Activated CD4-positive, alpha-beta T cell treated with anti-CD3 and anti-CD28 coated beads, Interleukin-2, amount 10 ng/mL, durations not matched to agents 24 days and 14 days (primary cell): ENCODE measurements around the gene ZNF503. TPM values are rescaled to one million over a fixed set of nuclear protein-coding genes. Genes with fewer than 3 reads are reported as not detected.

Experiments used
- DNase-seq: peaks from one replicate; pipeline ENCODE4 v3.0.0; 2022
- H3K27ac Mint-ChIP-seq: one replicate; pipeline ENCODE4 v1.8.0; 2022; ENCODE audit warnings: mild to moderate bottlenecking, mixed read lengths
- H3K27me3 Mint-ChIP-seq: one replicate; pipeline ENCODE4 v1.8.0; 2022; ENCODE audit warnings: mixed read lengths
- H3K36me3 Mint-ChIP-seq: one replicate; pipeline ENCODE4 v1.8.0; 2022; ENCODE audit warnings: low read depth, mild to moderate bottlenecking, mixed read lengths
- H3K4me1 Mint-ChIP-seq: one replicate; pipeline ENCODE4 v1.8.0; 2021; ENCODE audit warnings: mixed read lengths
- H3K4me3 Mint-ChIP-seq: one replicate; pipeline ENCODE4 v1.8.0; 2022; ENCODE audit warnings: mild to moderate bottlenecking, moderate library complexity, mixed read lengths
- H3K9me3 Mint-ChIP-seq: one replicate; pipeline ENCODE4 v1.8.0; 2021; ENCODE audit warnings: mixed read lengths
- intact Hi-C: fragments of 100-400 bp; cut with micrococcal nuclease; formaldehyde crosslinking; loops from one replicate; pipeline ENCODE4 v1.15.1; 2023
- total RNA-seq: library from RNA; stranded (reverse); gene quantifications from 2 replicates; pipeline ENCODE4 v1.2.3, GENCODE V29; 2022

Gene ZNF503
- total RNA-seq, 1 donor from 2014 or later: 0.07 TPM

DNA sequence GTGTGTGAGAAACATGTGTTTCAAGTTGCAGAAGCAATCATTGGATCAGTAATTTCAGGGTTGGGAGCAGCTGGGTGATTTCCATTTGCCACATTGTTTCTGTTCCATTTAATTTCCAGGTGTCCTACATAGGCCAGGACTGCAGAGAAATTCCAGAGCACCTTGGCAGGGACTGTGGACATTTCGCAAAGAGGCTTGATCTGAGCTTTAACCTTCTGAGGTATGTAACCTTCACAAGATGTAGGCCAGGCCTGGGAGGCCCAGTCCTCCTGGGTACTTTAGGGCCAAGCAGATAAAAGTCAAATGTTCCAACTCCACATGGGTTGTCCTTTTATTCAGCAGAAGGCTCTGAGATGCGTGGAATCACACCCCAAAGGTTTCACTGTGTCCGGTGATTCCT is 36.7 kb upstream of the ZNF503 start:
- H3K27me3 Mint-ChIP-seq: peaks cover 18% of the 10 kb centered on the region
- no peak overlapping the region for H3K27ac Mint-ChIP-seq
- H3K9me3 Mint-ChIP-seq: peaks cover 6% of the 10 kb centered on the region
- no peak overlapping the region for H3K4me3 Mint-ChIP-seq
- no peaks in the 10 kb centered on the region for H3K36me3 Mint-ChIP-seq
- DNase-seq: no peak
- H3K4me1 Mint-ChIP-seq: no peaks in the 10 kb centered on the region
- intact Hi-C loops: no loop called here

DNA sequence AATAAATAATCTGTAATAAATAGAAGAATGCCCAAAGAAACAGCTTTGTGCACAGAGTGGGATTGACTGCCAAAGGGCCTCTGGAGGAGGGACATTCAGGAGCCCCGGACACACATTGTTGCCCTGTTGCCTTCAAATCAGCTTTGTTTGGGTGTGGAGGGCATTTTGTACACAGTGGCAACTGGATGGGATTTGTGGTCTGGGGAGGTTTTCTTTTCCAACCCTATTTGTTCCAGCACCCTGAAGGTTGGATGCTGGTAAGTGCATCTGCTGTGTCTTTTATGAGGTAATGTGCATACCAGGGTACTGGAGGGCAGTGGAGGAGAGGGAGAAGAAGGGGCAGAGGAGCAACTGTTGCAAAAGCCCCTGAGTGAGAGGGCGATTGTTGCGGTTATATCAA is 36.1 kb upstream of the ZNF503 start:
- Mint-ChIP-seq H3K27ac (no peak overlapping the region), H3K4me1 (no peaks in the 10 kb centered on the region), H3K36me3 (no peaks in the 10 kb centered on the region), H3K9me3 (peaks cover 6% of the 10 kb centered on the region), H3K4me3 (no peak overlapping the region), H3K27me3 (peaks cover 24% of the 10 kb centered on the region)
- intact Hi-C loops: no loop called here
- no peak for DNase-seq

DNA sequence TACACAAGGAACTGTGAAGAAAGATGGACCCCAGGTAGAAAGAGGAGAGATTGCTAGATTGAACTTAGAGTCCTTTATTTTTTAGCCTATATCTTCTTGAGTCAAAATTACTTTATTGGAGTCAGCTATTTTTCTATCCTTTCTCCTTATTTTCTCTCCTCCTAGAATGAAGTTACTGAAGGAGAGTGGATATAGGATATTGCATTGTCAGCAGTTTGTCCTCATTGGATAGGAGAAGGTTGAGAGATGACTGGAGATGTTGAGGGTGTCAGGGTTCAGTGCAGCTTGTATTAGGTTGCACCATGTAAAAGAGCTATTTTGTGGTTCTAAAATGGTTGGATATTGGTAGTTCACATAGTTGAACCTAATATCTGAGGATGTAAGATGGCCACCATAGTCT is 35.3 kb upstream of the ZNF503 start:
- no peak overlapping the region for H3K4me3 Mint-ChIP-seq
- H3K36me3 Mint-ChIP-seq: no peaks in the 10 kb centered on the region
- H3K27me3 Mint-ChIP-seq: peaks cover 27% of the 10 kb centered on the region
- intact Hi-C loops: no loop called here
- no peak overlapping the region for H3K27ac Mint-ChIP-seq
- H3K4me1 Mint-ChIP-seq: no peaks in the 10 kb centered on the region
- DNase-seq: no peak
- H3K9me3 Mint-ChIP-seq: no peaks in the 10 kb centered on the region

DNA sequence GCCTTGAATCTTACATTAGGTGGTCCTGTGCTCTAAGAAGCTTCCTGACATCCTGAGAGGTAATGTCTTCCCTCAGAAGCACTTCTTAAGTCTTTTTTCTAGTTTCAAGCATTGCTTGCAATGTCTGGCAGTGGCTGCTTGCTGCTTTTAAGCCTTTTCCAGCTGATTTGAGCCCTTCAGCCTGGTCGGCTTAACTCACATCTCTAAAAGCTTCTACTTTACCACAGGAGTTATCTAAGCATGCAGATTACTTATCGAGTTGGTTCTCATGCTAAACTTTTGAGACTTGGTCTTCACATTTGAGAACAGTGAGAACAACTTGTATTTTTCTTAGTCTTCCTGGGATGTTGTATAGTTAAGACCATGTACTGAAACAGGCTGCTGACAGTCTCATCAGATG is 33.7 kb upstream of the ZNF503 start:
- no peak overlapping the region for H3K27ac Mint-ChIP-seq
- intact Hi-C loops: no loop called here
- H3K4me3 Mint-ChIP-seq: no peak overlapping the region
- H3K27me3 Mint-ChIP-seq: peaks cover 36% of the 10 kb centered on the region
- H3K4me1 Mint-ChIP-seq: no peaks in the 10 kb centered on the region
- H3K9me3 Mint-ChIP-seq: no peaks in the 10 kb centered on the region
- no peak for DNase-seq
- no peaks in the 10 kb centered on the region for H3K36me3 Mint-ChIP-seq

DNA sequence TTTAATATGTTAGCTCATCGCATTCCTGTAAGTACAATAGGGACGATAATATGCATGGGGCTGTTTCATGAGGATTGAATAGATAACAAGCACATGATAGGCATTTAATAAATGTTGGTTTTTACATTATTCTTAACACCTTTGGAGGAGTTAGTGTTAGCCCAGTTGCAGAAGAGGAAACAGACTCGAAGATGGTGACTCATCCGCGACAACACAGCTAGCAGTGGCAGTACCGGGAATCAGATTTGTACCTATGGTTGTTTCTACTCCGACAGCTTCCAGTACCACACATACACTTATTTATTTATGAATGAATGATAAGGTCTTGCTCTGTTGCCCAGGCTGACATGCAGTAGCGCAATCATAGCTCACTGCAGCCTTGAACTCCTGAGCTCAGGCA is 32.7 kb upstream of the ZNF503 start:
- no peak overlapping the region for H3K4me3 Mint-ChIP-seq
- H3K36me3 Mint-ChIP-seq: no peaks in the 10 kb centered on the region

DNA sequence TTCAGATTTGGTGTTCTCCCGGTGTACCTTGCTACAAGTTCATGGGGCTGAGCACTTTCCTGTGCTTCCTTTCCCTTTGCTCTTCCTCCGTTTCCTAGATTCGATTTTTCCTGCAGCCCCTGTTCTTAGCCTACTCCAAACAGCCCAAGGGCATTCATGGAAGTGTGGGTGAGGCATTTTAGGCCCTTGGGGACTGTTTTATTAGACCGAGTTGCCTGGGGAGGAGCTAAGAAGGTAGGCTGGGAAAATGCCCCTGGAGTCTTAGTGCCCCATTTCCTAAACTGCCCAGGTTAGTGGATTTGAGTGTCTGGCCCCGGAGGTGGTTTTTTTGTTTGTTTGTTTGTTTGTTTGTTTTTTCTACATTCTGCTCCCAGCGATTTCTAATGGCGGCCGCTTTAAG is 31.7 kb upstream of the ZNF503 start:
- no peak overlapping the region for H3K27ac Mint-ChIP-seq
- no peaks in the 10 kb centered on the region for H3K36me3 Mint-ChIP-seq
- DNase-seq: no peak
- H3K9me3 Mint-ChIP-seq: no peaks in the 10 kb centered on the region
- no peak overlapping the region for H3K4me3 Mint-ChIP-seq
- intact Hi-C loops: no loop called here
- H3K4me1 Mint-ChIP-seq: no peaks in the 10 kb centered on the region
- peaks cover 49% of the 10 kb centered on the region for H3K27me3 Mint-ChIP-seq

More for the DNA sequence above, 32.7 kb upstream of the ZNF503 start:
- no peak overlapping the region for H3K27ac Mint-ChIP-seq
- no peaks in the 10 kb centered on the region for H3K9me3 Mint-ChIP-seq
- intact Hi-C loops: no loop called here
- DNase-seq: no peak
- no peaks in the 10 kb centered on the region for H3K4me1 Mint-ChIP-seq
- peaks cover 45% of the 10 kb centered on the region for H3K27me3 Mint-ChIP-seq

DNA sequence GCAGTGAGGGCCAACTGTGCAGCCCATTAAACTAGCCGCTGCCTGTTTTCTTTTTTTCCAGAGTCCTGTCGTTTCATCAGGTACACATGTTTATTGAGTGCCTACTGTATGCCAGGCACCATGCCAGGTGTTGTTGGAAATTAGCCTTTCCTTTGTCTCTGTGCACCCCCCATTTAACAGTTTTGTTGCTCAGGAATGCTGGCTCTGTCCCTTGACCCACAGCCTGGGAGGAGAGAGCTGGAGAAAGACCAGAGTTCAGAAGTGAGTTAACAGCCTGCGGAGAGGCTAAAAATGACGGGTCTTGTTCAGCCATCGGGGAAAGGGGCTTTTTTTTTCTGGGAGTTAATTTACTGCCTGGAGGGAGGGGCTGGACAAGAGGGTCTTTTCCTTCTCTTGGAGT is 31.2 kb upstream of the ZNF503 start:
- no peaks in the 10 kb centered on the region for H3K36me3 Mint-ChIP-seq
- intact Hi-C loops: no loop called here
- no peaks in the 10 kb centered on the region for H3K4me1 Mint-ChIP-seq
- no peak overlapping the region for H3K4me3 Mint-ChIP-seq
- no peak overlapping the region for H3K27ac Mint-ChIP-seq
- DNase-seq: no peak
- H3K9me3 Mint-ChIP-seq: no peaks in the 10 kb centered on the region
- peaks cover 48% of the 10 kb centered on the region for H3K27me3 Mint-ChIP-seq

DNA sequence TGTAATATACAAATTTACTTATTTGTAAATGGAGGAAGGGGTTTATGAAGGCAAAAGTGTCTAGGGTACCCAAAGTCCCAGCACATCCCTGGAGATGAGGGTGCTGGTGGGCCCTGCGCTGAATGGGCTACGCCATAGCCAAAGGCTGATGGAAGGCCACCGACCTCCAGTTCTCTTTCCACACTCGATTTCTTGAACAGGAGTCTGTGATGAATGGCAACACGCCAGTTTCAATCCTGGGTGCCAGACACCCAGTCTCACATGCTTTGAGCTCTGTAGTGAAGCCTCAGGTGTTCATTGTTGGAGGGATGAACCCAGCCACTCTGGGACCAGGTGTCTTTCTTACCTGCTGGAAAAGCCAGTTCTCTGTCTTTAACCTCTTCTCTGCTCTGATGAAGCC is 30.6 kb upstream of the ZNF503 start:
- Mint-ChIP-seq H3K4me3 (no peak overlapping the region), H3K27me3 (peaks cover 45% of the 10 kb centered on the region), H3K9me3 (no peaks in the 10 kb centered on the region), H3K4me1 (no peaks in the 10 kb centered on the region), H3K36me3 (no peaks in the 10 kb centered on the region), H3K27ac (no peak overlapping the region)
- intact Hi-C loops: no loop called here
- DNase-seq: no peak

DNA sequence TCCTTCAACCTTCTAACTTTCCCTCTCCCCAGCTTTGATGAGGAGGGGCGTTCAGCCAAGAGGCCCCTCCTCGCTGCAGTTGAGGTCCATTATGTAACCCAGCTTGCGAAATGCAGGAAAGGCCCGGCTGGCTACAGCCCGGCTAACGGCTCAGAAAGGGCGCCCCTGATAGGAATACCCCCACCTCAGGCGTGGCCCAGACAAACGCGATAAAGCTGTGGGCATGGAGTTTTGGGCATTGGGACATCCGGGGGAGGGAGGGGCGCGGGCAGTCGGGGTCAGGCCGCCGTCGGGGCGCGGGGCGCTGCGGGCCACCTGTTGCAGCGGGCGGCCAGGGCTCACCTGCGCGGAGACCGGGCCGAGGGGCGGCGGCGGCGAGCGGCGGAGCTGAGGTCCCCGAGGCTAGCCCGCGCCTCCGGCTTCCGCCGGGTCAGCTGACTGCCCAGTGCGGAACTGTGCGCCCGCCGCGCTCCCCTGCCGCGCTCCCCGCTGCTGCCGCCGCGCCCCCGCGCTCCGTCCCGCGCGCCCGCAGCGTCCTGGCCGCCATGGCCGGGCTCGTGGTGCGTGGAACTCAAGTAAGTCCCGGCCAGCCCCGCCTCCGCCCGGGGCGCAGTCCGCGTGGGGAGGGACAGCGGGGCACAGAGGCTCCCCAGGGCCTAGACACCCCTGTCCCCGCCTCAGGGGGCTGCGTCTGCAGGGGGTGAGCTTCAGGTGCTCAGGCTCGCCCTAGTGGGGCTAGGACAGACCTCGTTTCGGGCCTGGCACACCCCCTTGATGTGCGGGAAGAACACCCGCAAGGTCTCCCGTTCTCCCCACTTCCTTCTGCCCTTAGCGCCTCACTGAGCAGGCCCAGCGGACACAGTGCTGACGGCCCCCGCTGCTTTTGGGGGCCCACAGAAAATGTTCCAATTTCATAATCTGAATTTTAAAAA is 29.9 kb upstream of the ZNF503 start, which contains the start of gene LRMDA:
Gene LRMDA (plus strand): TSS at position 445 of the 932 bp plus-strand sequence.
- no peaks in the 10 kb centered on the region for H3K4me1 Mint-ChIP-seq
- no peaks in the 10 kb centered on the region for H3K36me3 Mint-ChIP-seq
- no peak for DNase-seq
- H3K4me3 Mint-ChIP-seq: no peak within 1 kb of the TSS
- intact Hi-C loops: no loop called here
- no peak within 1 kb of the TSS for H3K27ac Mint-ChIP-seq
- H3K9me3 Mint-ChIP-seq: no peaks in the 10 kb centered on the region
- peaks cover 43% of the 10 kb centered on the region for H3K27me3 Mint-ChIP-seq

DNA sequence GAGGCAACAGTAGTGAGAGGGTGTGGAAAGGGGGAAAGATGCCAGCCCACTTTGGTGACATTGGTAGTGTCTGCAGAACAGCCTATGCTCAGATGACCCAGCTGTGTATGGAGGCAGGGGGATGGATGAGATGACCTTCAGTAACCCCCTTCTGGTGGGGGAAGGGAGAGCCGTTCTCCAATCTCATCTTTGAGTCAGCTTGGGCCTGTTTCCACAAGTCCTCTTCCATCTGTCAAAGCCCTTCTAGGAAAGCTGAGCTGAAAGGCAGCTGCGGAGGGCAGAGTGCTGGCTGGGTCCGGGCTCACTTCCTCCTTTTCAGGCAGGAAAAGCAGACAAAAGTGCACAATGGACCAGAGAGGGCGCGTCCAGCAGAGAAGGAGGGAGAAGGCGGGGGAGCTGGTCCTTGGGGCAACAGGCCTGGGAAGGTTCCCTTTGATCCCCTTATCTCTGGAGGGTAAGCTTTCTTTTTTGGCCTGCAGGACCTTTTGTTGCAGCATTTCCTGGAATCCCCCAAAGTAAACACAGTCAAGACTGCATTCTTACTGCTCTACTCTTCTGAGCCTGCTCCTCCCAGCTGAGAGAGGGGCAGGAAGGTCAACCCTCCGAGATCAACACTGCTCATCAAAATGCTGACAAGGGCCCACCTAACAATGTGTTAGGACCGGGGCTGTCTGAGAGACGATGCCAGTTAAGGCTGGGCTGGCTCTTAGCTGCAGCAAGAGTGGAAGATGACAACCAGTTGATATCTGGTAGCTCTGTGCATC is 28.6 kb upstream of the ZNF503 start:
- no peaks in the 10 kb centered on the region for H3K4me1 Mint-ChIP-seq
- no peak overlapping the region for H3K27ac Mint-ChIP-seq
- no peaks in the 10 kb centered on the region for H3K36me3 Mint-ChIP-seq
- H3K9me3 Mint-ChIP-seq: no peaks in the 10 kb centered on the region
- intact Hi-C loops: no loop called here
- H3K27me3 Mint-ChIP-seq: peaks cover 43% of the 10 kb centered on the region
- DNase-seq: no peak
- H3K4me3 Mint-ChIP-seq: no peak overlapping the region

DNA sequence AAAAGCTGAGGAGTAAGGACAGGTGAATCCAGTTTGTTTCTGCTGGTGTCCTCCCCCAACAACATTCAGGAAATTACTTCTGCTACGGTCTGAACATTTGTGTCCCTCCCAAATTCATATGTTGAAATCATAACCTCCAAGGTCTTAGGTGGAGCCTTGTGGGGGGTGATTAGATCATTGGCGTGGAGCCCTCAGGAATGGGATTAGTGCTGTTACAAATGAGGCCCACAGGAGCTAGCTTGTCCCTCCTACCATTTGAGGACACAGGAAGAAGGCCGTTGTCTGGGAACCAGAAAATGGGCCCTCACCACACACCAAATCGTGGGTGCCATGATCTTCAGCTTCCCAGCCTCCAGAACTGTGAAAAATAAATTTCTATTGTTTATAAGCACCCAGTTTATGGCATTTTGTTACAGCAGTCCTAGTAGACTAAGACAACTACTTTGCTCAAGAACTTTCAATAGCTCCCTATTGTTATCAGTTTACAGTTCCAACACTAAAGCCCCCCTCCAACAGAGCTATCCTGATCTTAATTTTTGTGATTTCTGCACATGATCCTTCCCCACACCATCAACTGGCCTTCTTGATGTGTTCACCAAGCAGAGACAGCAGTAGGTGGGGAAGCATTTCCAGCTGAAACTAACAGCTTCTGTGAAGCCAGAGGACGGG is 27.7 kb upstream of the ZNF503 start:
- Mint-ChIP-seq H3K4me1 (no peaks in the 10 kb centered on the region), H3K27ac (no peak overlapping the region), H3K4me3 (no peak overlapping the region), H3K36me3 (no peaks in the 10 kb centered on the region), H3K27me3 (peaks cover 43% of the 10 kb centered on the region), H3K9me3 (no peaks in the 10 kb centered on the region)
- intact Hi-C loops: no loop called here
- no peak for DNase-seq

DNA sequence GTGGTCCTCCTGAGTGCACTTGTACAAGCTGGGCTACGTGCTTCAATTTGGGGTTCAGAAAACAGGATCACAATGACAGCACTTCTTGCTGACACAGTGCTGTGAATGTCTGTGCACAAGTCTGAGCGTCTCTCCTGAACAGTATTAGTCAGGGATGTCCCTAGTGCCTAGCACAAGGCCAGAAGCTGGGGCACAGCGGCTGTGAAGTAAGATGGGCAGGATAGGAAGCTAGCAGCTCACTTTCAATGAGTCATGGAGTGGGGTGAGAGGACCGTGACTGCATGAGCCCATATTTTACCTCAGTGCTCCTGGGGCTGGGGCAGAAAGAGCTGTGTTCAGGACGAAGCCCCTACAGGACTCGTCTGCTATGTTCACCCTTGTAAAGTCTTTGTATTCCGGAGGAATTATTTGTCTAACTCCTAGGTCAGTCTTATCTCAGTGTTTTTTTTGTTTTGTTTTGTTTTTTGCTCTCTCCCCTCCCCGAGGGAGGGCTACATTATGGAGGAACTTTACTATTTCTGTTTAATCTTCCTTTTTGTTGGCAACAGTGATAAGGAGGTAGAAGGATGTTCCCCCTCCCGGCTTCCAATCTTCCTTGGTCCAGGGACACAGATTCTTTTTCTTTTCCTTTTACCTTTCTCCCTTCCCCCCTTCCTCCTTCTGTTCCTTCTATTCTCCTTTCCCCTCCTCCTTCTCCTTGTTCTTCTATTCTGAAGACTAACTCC is 27.0 kb upstream of the ZNF503 start:
- DNase-seq: no peak
- H3K4me3 Mint-ChIP-seq: no peak overlapping the region
- H3K36me3 Mint-ChIP-seq: no peaks in the 10 kb centered on the region
- no peaks in the 10 kb centered on the region for H3K9me3 Mint-ChIP-seq
- H3K27me3 Mint-ChIP-seq: peaks cover 39% of the 10 kb centered on the region
- intact Hi-C loops: no loop called here
- no peak overlapping the region for H3K27ac Mint-ChIP-seq
- H3K4me1 Mint-ChIP-seq: no peaks in the 10 kb centered on the region

DNA sequence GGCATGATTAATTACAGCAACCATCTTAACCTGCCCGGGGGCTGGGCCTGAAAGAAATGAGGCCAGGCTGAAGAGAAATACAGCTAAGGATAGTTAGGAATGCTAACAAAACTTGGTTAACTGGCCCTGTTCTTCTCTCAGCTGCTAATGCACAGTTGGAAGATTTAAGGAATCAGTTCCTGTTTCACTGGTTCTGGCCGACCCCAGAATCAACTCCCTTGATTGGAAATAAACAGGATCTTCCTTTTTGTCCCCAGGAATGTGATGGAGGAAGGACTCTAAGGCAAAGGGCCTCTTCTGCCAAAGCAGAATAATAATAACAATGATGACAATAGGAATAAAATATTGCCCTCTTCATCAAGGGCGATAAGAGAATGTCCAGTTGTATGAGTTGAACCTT is 26.4 kb upstream of the ZNF503 start:
- peaks cover 33% of the 10 kb centered on the region for H3K27me3 Mint-ChIP-seq
- intact Hi-C loops: no loop called here
- no peak for DNase-seq
- H3K36me3 Mint-ChIP-seq: no peaks in the 10 kb centered on the region
- no peak overlapping the region for H3K27ac Mint-ChIP-seq
- no peak overlapping the region for H3K4me3 Mint-ChIP-seq
- H3K4me1 Mint-ChIP-seq: no peaks in the 10 kb centered on the region
- H3K9me3 Mint-ChIP-seq: no peaks in the 10 kb centered on the region
